ENCODE data around the gene NBEAL2.
"Not testable (repeated sequence)": the region's sequence is repeated elsewhere in the genome, so short reads cannot be mapped to it uniquely, and the experiment has no call there.

NBEAL2 gene

GRCh38 chr3:46960835-46961234, 18.6 kb upstream of the NBEAL2 start:
- Histone ChIP-seq H3K9me3 (replicated peaks in 1 of 11) (peaks cover 9 to 28% (median 23%) of the 10 kb centered on the region in 11 experiments), H3K4me3 (no peak overlapping the region), H3K27ac (peak overlapping the region in 2 of 11 experiments; percentile 33 to 41; a peak in 1 of 22 replicates), H3K36me3 (peaks cover 20 to 71% (median 52%) of the 10 kb centered on the region in 11 experiments), H3K4me2 (peak overlapping the region in 8 of 11 experiments; percentile 26 to 94 (median 67); a peak in 11 of 22 replicates), H4K20me1 (peaks cover 81 to 89% (median 85%) of the 10 kb centered on the region in 11 experiments), H3K27me3 (no peaks in the 10 kb centered on the region), H3K9ac (peak overlapping the region in 1 of 11 experiments; percentile 20; a peak in 1 of 22 replicates), H3K4me1 (peaks cover 48 to 72% (median 56%) of the 10 kb centered on the region in 10 experiments)
- TF ChIP-seq Cebpa-rat (IDR thresholded peaks at IDR 0.05) = no peak

DNA sequence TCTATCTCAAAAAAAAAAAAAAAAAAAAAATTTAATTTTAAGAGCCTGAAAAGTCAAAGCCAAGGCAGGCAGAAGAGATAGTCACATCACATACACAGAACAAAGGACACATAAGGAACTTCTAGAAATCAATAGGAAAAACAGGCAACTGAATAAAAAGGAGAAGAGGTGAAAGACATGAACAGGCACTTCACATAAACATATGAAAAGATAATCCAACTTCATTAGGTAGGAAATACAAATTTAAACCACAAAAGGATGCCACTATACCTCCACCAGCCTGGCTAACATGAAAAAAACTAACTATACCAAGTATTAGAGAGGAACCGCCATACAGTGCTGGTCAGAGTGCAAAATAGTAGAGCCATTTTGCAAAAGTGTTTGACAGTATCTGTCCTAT, 17.0 kb upstream of the NBEAL2 start:
- Histone ChIP-seq H4K20me1 (peaks cover 81 to 89% (median 85%) of the 10 kb centered on the region in 11 experiments), H3K4me2 (no peak overlapping the region), H3K9ac (no peak overlapping the region), H3K27me3 (no peaks in the 10 kb centered on the region), H3K36me3 (peaks cover 14 to 80% (median 63%) of the 10 kb centered on the region in 11 experiments), H3K4me3 (no peak overlapping the region), H3K27ac (no peak overlapping the region), H3K4me1 (peaks cover 39 to 72% (median 54%) of the 10 kb centered on the region in 10 experiments), H3K9me3 (replicated peaks in 1 of 11) (peaks cover 9 to 39% (median 26%) of the 10 kb centered on the region in 11 experiments)
- no peak for TF ChIP-seq Cebpa-rat (IDR thresholded peaks at IDR 0.05)

DNA sequence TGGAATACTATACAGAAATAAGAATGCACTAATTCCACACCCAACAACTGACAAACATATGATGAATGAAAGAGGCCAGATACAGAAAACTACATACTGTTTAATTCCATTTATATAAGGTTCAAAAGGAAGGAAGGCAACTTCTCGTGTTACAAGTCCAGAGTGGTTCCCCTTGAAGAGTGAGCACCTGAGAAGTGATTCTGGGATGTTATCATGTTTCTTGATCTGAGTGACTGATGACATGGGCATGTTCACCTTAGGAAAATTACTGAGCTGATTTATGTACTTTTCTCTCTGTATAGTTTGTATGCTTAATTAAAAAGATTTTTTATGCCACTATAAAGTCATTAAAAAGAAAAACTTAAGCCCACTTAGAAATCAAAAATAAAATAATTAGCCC, 16.5 kb upstream of the NBEAL2 start:
- peaks cover 81 to 89% (median 85%) of the 10 kb centered on the region in 11 experiments for H4K20me1 ChIP-seq
- peaks cover 39 to 72% (median 54%) of the 10 kb centered on the region in 10 experiments for H3K4me1 ChIP-seq
- no peaks in the 10 kb centered on the region for H3K27me3 ChIP-seq
- H3K4me2 ChIP-seq = no peak overlapping the region
- no peak overlapping the region for H3K9ac ChIP-seq
- no peak overlapping the region for H3K4me3 ChIP-seq
- H3K27ac ChIP-seq = no peak overlapping the region
- H3K36me3 ChIP-seq = peaks cover 16 to 81% (median 68%) of the 10 kb centered on the region in 11 experiments
- TF ChIP-seq Cebpa-rat (IDR thresholded peaks at IDR 0.05) = no peak
- H3K9me3 ChIP-seq (replicated peaks in 1 of 11) = peaks cover 9 to 39% (median 26%) of the 10 kb centered on the region in 11 experiments

GRCh38 chr3:46964038-46964590, 15.4 kb upstream of the NBEAL2 start:
- not testable (repeated sequence) for H3K4me3 ChIP-seq, H3K27me3 ChIP-seq, H3K4me2 ChIP-seq, H3K27ac ChIP-seq, H3K9ac ChIP-seq
- Histone ChIP-seq H3K9me3 (replicated peaks in 1 of 11) (peaks cover 9 to 39% (median 26%) of the 10 kb centered on the region in 11 experiments), H3K36me3 (peaks cover 27 to 84% (median 71%) of the 10 kb centered on the region in 11 experiments), H4K20me1 (peaks cover 81 to 89% (median 85%) of the 10 kb centered on the region in 11 experiments), H3K4me1 (peaks cover 37 to 72% (median 55%) of the 10 kb centered on the region in 10 experiments)

- Histone ChIP-seq H3K9me3 (replicated peaks in 1 of 11) (peaks cover 9 to 39% (median 26%) of the 10 kb centered on the region in 11 experiments), H4K20me1 (peaks cover 81 to 89% (median 85%) of the 10 kb centered on the region in 11 experiments), H3K4me2 (peak overlapping the region in 8 of 11 experiments; percentile 13 to 64 (median 35); a peak in 13 of 22 replicates), H3K36me3 (peaks cover 36 to 84% (median 71%) of the 10 kb centered on the region in 11 experiments), H3K9ac (no peak overlapping the region), H3K4me1 (peaks cover 36 to 72% (median 53%) of the 10 kb centered on the region in 10 experiments), H3K27ac (no peak overlapping the region), H3K27me3 (no peaks in the 10 kb centered on the region), H3K4me3 (no peak overlapping the region)
- TF ChIP-seq Cebpa-rat (IDR thresholded peaks at IDR 0.05) = no peak
Measured at GRCh38 chr3:46965151-46965550, 14.3 kb upstream of the NBEAL2 start.

GRCh38 chr3:46966811-46967210, 12.7 kb upstream of the NBEAL2 start:
- H3K4me1 ChIP-seq = peaks cover 44 to 71% (median 53%) of the 10 kb centered on the region in 10 experiments
- no peaks in the 10 kb centered on the region for H3K27me3 ChIP-seq
- 0 out of 22 replicates have a peak overlapping the region, but pooled peaks of 1 of the 11 experiments have one; percentile 2 for H3K27ac ChIP-seq
- H3K36me3 ChIP-seq = peaks cover 43 to 87% (median 77%) of the 10 kb centered on the region in 11 experiments
- peak overlapping the region in 2 of 11 experiments; percentile 12 to 33; a peak in 2 of 22 replicates for H3K4me2 ChIP-seq
- H4K20me1 ChIP-seq = peaks cover 81 to 89% (median 85%) of the 10 kb centered on the region in 11 experiments
- peaks cover 9 to 39% (median 26%) of the 10 kb centered on the region in 11 experiments for H3K9me3 ChIP-seq (replicated peaks in 1 of 11)
- no peak overlapping the region for H3K9ac ChIP-seq
- TF ChIP-seq Cebpa-rat (IDR thresholded peaks at IDR 0.05) = no peak
- no peak overlapping the region for H3K4me3 ChIP-seq

DNA sequence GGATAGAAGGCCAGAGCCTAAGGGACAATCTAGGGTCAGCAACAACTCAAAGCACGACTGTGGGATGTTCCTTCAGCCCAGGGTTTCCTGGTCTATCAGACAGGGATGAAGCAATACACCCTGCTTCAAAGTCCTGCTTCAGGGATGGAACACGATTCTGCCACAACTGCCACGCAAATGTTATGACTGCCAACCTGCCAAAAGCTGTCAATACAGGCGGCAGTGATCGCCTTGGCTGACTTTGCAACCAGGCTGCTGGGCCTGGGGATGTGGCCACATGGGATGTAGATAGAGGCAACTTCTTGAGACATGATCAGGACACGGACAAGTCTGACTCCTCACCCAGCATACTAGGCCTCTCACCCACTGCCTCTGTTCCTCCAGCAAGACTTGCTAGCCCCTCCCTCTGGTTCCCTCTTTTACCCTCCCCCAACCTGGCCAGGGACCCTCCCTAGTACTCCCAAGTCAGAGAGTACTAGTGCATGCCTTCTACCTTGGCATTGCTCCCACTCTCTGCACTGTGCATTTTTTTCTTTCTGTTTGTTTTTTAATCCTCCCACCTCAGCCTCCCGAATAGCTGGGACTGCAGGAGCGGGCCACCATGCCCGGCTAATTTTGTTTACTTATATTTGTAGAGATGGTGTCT, 10.6 kb upstream of the NBEAL2 start:
- no peak for TF ChIP-seq Cebpa-rat (IDR thresholded peaks at IDR 0.05)
- peaks cover 34 to 78% (median 72%) of the 10 kb centered on the region in 11 experiments for H3K36me3 ChIP-seq
- peaks cover 64 to 91% (median 74%) of the 10 kb centered on the region in 10 experiments for H3K4me1 ChIP-seq
- peaks cover 0 to 28% (median 15%) of the 10 kb centered on the region in 11 experiments; a peak in 16 of 22 replicates for H3K9me3 ChIP-seq (replicated peaks in 1 of 11)
- peak overlapping the region in 10 of 11 experiments; percentile 0 to 35 (median 13); a peak in 11 of 22 replicates for H3K4me2 ChIP-seq
- peaks cover 91 to 94% (median 92%) of the 10 kb centered on the region in 11 experiments for H4K20me1 ChIP-seq
- no peaks in the 10 kb centered on the region for H3K27me3 ChIP-seq
- H3K4me3 ChIP-seq = no peak overlapping the region
- H3K9ac ChIP-seq = no peak overlapping the region
- no peak overlapping the region for H3K27ac ChIP-seq

GRCh38 chr3:46970391-46971091, 8.9 kb upstream of the NBEAL2 start:
- no peak overlapping the region for H3K4me3 ChIP-seq
- H3K36me3 ChIP-seq = peaks cover 32 to 80% (median 65%) of the 10 kb centered on the region in 11 experiments
- no peaks in the 10 kb centered on the region for H3K27me3 ChIP-seq
- H3K27ac ChIP-seq = no peak overlapping the region
- peak overlapping the region; percentile 69 to 99 (median 89) for H3K4me2 ChIP-seq
- H3K4me1 ChIP-seq = peaks cover 76 to 99% (median 85%) of the 10 kb centered on the region in 10 experiments
- peaks cover 97 to 100% (median 100%) of the 10 kb centered on the region in 11 experiments for H4K20me1 ChIP-seq
- peak overlapping the region in 2 of 11 experiments; percentile 2; a peak in 1 of 22 replicates for H3K9ac ChIP-seq
- TF ChIP-seq Cebpa-rat (IDR thresholded peaks at IDR 0.05) = no peak
- H3K9me3 ChIP-seq (replicated peaks in 1 of 11) = peaks cover 0 to 16% (median 7%) of the 10 kb centered on the region in 11 experiments; a peak in 16 of 22 replicates
